Activated CD4-positive, CD25-positive, alpha-beta regulatory T cell treated with anti-CD3 and anti-CD28 coated beads, Interleukin-2, amount 50 U/mL, for 16 hours (primary cell): Measurements from ENCODE around the gene PHACTR3.
"Not testable (repeated sequence)": the region's sequence is repeated elsewhere in the genome, so short reads cannot be mapped to it uniquely, and the experiment has no call there.

Source experiments
- DNase-seq: peaks from one replicate; pipeline ENCODE4 v3.0.0-alpha.2; 2020; ENCODE audit warnings: low read depth, low spot score

PHACTR3 gene

GRCh38 chr20:59856941-59857340 lies 252.6 kb downstream of the PHACTR3 start:
- DNase-seq: not testable (repeated sequence)

DNA sequence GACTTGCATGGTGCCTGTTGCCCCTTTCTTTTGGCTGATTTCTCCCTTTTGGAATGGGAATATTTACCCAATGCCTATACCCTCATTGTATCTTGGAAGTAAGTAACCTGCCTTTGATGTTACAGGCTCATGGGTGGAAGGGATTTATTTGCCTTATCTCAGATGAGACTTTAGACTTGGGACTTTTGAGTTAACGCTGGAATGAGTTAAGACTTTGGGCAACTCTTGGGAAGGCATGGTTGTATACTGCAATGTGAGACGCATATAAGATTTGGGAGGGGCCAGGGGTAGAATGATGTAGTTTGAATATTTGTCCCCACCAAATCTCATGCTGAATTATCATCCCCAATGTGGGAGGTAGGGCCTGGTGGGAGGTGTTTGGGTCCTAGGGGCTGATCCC lies 253.6 kb downstream of the PHACTR3 start:
- DNase-seq: no peak

GRCh38 chr20:59858425-59858824 lies 254.1 kb downstream of the PHACTR3 start:
- DNase-seq: no peak

GRCh38 chr20:59861401-59861800 lies 257.1 kb downstream of the PHACTR3 start:
- DNase-seq: no peak

DNA sequence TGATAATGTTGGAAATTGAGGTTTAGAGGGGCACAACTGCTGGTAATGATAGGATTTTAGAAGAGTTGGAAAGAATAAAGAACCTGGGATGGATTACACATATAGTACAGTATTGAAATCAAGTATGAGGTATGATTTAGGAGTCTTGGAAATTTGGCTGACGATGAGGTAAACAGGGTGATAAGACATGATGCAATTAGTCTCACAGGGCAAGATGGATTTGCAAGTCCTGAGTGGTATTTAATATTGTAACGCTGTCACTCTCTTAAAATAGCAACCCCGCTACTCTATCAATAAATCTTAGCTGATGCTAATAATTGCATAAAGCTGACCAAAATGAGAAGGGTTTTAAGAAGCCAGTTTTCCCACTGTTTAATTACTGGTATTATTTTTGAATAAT lies 258.7 kb downstream of the PHACTR3 start:
- no peak for DNase-seq

DNA sequence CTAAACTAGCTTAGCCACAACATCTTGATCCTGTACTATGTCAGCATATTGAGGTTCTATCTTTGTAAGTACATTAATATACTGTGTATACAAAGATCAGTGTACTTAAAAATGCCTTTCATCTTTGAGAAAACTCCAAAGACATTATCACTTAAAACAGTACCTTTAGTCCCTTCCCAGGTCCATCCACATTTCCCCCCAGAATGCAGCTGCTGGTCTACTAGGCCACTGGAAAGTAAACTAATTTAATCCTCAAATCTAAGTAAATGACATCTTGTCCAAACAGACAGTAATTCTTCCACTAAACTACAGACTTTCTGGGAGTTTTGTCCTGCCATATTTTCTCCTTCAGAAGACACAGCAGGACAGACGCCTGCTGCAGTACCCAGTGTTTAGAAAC lies 260.4 kb downstream of the PHACTR3 start:
- DNase-seq: no peak

- DNase-seq: no peak
Observed at GRCh38 chr20:59866338-59866737, 262.0 kb downstream of the PHACTR3 start.

- DNase-seq: no peak
Observed at GRCh38 chr20:59871096-59871495, 266.8 kb downstream of the PHACTR3 start.

- no peak for DNase-seq
Observed at GRCh38 chr20:59873409-59873808, 269.1 kb downstream of the PHACTR3 start.

- no peak for DNase-seq
Observed at GRCh38 chr20:59880198-59880597, 275.9 kb downstream of the PHACTR3 start.

GRCh38 chr20:59884494-59884893 lies 280.2 kb downstream of the PHACTR3 start:
- DNase-seq: no peak

DNA sequence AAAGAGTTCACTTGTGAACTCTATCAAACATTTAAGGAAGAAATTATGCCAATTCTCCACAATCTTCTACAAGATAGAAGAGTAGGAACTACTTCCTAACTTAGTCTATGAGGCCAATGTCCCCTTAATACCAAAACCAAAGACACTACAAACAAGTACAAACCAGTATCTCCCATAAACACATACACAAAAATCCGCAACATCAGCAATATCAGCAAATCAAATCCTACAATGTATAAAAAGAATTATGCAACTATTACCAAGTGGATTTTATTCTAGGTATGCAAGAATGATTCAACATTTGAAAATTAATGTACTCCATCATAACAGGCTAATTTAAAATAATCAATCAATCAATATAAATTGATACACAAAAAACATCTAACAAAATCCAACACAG lies 283.7 kb downstream of the PHACTR3 start:
- DNase-seq: no peak

- DNase-seq: not testable (repeated sequence)
Observed at GRCh38 chr20:59890035-59890434, 285.7 kb downstream of the PHACTR3 start.

- no peak for DNase-seq
Observed at GRCh38 chr20:59891581-59891980, 287.2 kb downstream of the PHACTR3 start.

DNA sequence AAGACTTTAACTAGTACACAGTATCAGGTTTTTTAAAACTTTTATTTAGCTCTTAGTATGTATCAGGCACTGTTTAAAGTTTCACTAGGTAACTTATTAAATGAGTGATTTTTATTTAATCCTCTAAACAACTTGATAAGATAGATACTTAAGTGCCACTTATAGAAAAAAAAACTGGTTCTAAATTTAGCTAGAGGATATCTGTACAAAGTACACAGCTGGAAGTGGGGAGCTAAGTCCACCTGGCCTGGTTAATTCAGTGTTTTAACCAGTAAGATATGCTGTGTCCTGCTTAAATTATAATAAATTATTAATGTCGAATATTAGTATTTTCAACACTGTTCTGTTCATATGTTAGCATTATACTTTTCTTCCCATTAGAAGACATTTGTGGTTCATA lies 291.6 kb downstream of the PHACTR3 start:
- no peak for DNase-seq
